Osteocyte (in vitro differentiated cells): Measurements from ENCODE around the gene SBK3. TPM values are rescaled to one million over a fixed set of nuclear protein-coding genes. Genes with fewer than 3 reads are reported as not detected.

Experiments
- DNase-seq: peaks from one replicate; pipeline ENCODE4 v3.0.0; 2021; ENCODE audit warnings: mixed read lengths; ENCODE audit not compliant: unreplicated experiment; ENCODE audit errors: extremely low spot score
- H3K27ac Mint-ChIP-seq: one replicate; pipeline ENCODE4 v1.8.0; 2021; ENCODE audit warnings: mild to moderate bottlenecking, mixed read lengths; ENCODE audit not compliant: unreplicated experiment
- H3K27me3 Mint-ChIP-seq: one replicate; pipeline ENCODE4 v1.8.0; 2021; ENCODE audit warnings: mixed read lengths; ENCODE audit not compliant: unreplicated experiment
- H3K36me3 Mint-ChIP-seq: one replicate; pipeline ENCODE4 v1.8.0; 2021; ENCODE audit warnings: mixed read lengths; ENCODE audit not compliant: unreplicated experiment
- H3K4me1 Mint-ChIP-seq: one replicate; pipeline ENCODE4 v1.8.0; 2021; ENCODE audit warnings: mixed read lengths; ENCODE audit not compliant: unreplicated experiment
- H3K4me3 Mint-ChIP-seq: one replicate; pipeline ENCODE4 v1.8.0; 2021; ENCODE audit warnings: mild to moderate bottlenecking, moderate library complexity, mixed read lengths; ENCODE audit not compliant: unreplicated experiment
- H3K9me3 Mint-ChIP-seq: one replicate; pipeline ENCODE4 v1.8.0; 2021; ENCODE audit warnings: mixed read lengths; ENCODE audit not compliant: unreplicated experiment
- total RNA-seq: library from RNA; stranded (reverse); gene quantifications from 2 replicates; pipeline ENCODE4 v1.2.1, GENCODE V29; 2021
- TF ChIP-seq, protein P1 (sequence below): fragments of 200-600 bp; sonication (generic); IDR thresholded peaks from 2 replicates; pipeline ENCODE4 v1.5.0; 2021; ENCODE audit warnings: antibody characterized with exemption, mild to moderate bottlenecking, moderate library complexity

The SBK3 gene
- total RNA-seq, 1 donor from 2014 or later: not detected

DNA sequence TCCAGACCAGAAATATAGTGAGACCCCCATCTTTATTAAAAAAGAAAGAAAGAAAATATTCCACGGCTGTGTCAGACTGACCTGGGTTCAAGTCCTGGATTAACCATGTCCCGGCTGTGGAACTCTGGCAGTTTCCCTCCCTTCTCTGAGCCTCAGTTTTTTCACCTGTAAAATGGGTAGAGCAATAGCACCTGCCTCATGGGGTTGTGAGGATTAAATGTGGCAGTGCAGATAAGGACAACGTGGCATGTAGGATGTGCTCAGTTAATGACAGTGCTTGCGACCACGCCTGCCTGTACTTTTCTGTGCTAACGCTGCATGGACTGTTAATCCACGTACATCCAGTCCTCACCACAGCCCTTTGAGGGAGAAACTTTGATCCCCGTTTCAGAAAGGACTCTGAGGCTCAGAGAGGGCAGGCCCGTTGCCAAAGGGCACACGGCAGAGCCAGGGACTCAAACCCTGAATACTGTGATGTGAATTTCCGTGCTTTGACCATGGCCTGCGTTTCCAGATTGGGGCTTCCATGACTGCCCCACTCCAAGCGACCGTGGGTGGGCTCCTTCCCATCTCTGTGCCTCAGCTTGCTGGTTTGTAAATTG lies 24.6 kb downstream of the SBK3 start:
- Mint-ChIP-seq H3K36me3 (no peaks in the 10 kb centered on the region), H3K27me3 (no peaks in the 10 kb centered on the region), H3K9me3 (no peaks in the 10 kb centered on the region), H3K4me1 (peaks cover 10% of the 10 kb centered on the region), H3K4me3 (no peak overlapping the region), H3K27ac (no peak overlapping the region)
- TF ChIP-seq, protein P1, sequence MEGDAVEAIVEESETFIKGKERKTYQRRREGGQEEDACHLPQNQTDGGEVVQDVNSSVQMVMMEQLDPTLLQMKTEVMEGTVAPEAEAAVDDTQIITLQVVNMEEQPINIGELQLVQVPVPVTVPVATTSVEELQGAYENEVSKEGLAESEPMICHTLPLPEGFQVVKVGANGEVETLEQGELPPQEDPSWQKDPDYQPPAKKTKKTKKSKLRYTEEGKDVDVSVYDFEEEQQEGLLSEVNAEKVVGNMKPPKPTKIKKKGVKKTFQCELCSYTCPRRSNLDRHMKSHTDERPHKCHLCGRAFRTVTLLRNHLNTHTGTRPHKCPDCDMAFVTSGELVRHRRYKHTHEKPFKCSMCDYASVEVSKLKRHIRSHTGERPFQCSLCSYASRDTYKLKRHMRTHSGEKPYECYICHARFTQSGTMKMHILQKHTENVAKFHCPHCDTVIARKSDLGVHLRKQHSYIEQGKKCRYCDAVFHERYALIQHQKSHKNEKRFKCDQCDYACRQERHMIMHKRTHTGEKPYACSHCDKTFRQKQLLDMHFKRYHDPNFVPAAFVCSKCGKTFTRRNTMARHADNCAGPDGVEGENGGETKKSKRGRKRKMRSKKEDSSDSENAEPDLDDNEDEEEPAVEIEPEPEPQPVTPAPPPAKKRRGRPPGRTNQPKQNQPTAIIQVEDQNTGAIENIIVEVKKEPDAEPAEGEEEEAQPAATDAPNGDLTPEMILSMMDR: no peak
- no peak for DNase-seq

DNA sequence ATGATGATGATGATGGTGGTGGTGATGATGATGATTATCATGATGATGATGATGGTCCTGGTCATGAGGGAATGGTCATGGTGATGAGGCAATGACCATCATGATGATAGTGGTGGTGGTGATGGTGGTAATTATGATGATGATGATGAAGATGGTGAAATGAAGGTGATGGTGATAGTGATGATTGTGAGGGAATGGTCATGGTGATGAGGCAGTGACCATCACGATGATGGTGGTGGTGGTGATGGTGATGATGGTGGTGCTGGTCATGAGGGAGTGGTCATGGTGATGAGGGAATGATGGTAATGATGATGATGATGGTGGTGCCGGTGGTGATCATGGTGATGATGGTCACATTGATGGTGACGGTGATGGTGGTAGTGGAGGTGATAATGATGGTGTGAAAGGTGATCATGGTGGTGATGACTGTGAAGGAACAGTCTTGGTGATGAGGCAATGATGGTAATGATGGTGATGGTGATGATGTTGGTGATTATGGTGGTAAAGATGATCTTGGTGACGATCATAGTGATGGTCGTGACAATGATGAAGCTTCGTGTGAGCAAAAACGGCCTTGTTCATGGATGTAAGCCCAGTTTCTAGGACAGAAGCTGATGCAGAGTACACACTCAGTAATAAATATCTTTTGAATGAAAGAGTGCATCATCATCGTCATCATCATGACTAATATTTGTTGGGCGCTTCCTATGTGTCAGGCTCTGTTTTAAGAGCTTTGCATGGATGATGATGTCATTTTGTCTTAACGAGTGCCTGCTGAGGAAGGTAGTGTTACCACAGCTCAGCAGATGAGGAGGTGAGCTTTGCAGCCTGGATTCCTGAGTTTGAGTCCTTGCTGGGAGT lies 25.7 kb downstream of the SBK3 start:
- Mint-ChIP-seq H3K27me3 (no peaks in the 10 kb centered on the region), H3K4me1 (peaks cover 8% of the 10 kb centered on the region), H3K4me3 (no peak overlapping the region)

DNA sequence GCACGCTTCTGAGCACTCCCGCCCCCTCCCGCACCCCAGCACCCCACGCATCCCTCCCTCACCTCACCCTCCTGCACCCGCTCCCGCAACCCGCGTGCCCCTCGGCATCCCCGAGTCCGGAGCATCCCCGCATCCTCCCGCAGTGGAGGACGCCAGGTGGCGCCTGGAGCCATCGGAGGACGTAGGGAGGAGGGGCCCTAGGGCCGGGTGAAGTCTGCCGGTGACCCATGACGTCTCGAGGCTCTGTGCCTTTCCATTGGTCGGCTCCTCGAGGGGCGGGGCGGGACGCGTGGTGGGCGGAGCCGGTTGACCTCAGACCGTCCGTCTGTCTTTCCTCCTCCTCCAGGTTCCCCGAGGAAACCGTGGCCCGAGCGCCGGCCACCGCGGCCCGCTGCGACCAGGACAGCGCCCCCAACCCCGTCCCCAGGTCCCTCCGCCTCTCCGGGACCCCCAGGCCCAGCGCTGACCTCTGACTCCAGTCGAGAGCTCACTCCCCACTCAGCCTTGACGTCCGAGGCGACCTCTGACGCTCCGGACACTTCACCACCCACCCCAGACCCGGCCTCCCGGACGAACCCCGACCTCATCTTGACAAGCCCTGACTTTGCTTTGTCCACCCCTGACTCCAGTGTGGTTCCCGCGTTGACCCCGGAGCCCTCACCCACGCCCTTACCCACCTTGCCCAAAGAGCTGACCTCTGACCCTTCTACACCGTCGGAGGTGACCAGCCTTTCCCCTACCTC lies 28.3 kb downstream of the SBK3 start:
- Mint-ChIP-seq H3K4me1 (peaks cover 8% of the 10 kb centered on the region), H3K27ac (peak overlapping the region; percentile 86), H3K27me3 (no peaks in the 10 kb centered on the region), H3K9me3 (no peaks in the 10 kb centered on the region), H3K4me3 (peak overlapping the region; percentile 70), H3K36me3 (no peaks in the 10 kb centered on the region)
- TF ChIP-seq, protein P1: peak; percentile 87
- peak; percentile 97 for DNase-seq

More for the DNA sequence above, 25.7 kb downstream of the SBK3 start:
- Mint-ChIP-seq H3K27ac (no peak overlapping the region), H3K9me3 (no peaks in the 10 kb centered on the region), H3K36me3 (no peaks in the 10 kb centered on the region)
- no peak for DNase-seq
- TF ChIP-seq, protein P1: no peak

DNA sequence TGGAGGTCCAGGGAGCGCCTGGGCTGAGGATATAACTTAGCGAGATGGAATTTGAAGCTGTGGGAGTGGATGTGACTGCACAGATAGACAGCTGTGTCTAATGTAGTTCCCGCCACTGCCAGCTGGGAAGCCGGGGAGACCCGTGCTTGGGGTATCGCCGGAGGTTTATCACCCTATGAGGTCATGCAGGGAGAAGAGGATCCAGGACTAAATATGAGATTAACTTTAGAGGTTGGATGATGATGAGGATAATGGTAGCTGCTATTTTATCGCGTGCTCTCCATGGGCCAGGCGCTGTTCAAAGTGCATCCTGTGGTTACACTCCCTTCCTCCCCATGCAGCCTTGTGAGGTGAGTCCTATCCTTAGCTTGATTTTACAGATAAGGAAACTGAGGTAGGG lies 37.2 kb downstream of the SBK3 start:
- no peaks in the 10 kb centered on the region for H3K36me3 Mint-ChIP-seq
- H3K27ac Mint-ChIP-seq: peak overlapping the region; percentile 41
- no peaks in the 10 kb centered on the region for H3K9me3 Mint-ChIP-seq
- no peaks in the 10 kb centered on the region for H3K27me3 Mint-ChIP-seq
- TF ChIP-seq, protein P1: no peak
- H3K4me3 Mint-ChIP-seq: no peak overlapping the region
- DNase-seq: no peak
- peaks cover 5% of the 10 kb centered on the region for H3K4me1 Mint-ChIP-seq

DNA sequence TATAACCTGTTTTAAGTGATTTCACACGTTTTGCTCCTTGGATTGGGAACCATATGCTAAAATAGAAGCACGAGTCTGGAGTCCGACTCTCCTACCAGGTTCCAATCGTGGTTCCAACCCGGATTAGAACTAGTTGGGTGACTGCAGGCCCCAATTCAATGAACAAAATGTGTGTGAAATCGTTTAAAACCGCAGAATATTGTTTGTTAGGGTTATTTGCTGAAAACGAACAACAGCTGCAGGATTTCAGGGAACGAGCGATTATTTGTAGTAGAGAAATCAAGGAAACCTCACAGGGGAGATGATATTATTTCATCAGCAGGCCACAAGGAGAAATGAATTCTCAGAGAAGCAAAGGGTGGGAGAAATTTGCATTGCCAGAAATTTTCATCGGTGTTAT lies 40.4 kb downstream of the SBK3 start:
- Mint-ChIP-seq H3K27ac (no peak overlapping the region), H3K4me1 (peaks cover 5% of the 10 kb centered on the region), H3K4me3 (no peak overlapping the region), H3K9me3 (no peaks in the 10 kb centered on the region), H3K36me3 (no peaks in the 10 kb centered on the region), H3K27me3 (no peaks in the 10 kb centered on the region)
- TF ChIP-seq, protein P1: no peak
- no peak for DNase-seq
